ENCODE results near the gene SLC26A11. TPM values are rescaled to one million over a fixed set of nuclear protein-coding genes. Genes with fewer than 3 reads are reported as not detected.

Gene SLC26A11
- total RNA-seq, 1 experiment from 2014 or later = 37.1 TPM

GRCh38 chr17:80201446-80201845 is 18.8 kb upstream of the SLC26A11 start:
- H3K36me3 ChIP-seq (ENCODE audit: control insufficient read depth, insufficient read depth, low read length) = no peaks in the 10 kb centered on the region
- intact Hi-C loops (cut with micrococcal nuclease; ENCODE audit: unreplicated experiment) = no loop called here
- H3K4me3 ChIP-seq (ENCODE audit: low read depth, low read length) = no peak overlapping the region
- no peaks in the 10 kb centered on the region for H3K4me1 Mint-ChIP-seq (ENCODE audit: low read depth, unreplicated experiment)
- no peaks in the 10 kb centered on the region for H3K4me1 ChIP-seq
- ChIA-PET CTCF (no interaction called here), POLR2A (no interaction called here)
- no TSS peak for BruUV-seq (replicated peaks)
- no peak overlapping the region for H3K27ac Mint-ChIP-seq (ENCODE audit: unreplicated experiment)
- H3K27me3 ChIP-seq (replicated peaks; ENCODE audit: control insufficient read depth, insufficient read depth, low read length) = no peaks in the 10 kb centered on the region
- DNase-seq = no peak
- peaks cover 12% of the 10 kb centered on the region for H3K36me3 Mint-ChIP-seq (ENCODE audit: insufficient read depth, unreplicated experiment)
- H3K4me3 Mint-ChIP-seq (ENCODE audit: unreplicated experiment) = no peak overlapping the region
- H3K9me3 Mint-ChIP-seq (ENCODE audit: unreplicated experiment) = no peaks in the 10 kb centered on the region
- TF ChIP-seq CTCF (IDR thresholded peaks at IDR 0.05; ENCODE audit: insufficient read depth in 1 of 2, low read depth in 1 of 2, low read length in 1 of 2, severe bottlenecking in 1 of 2, unreplicated experiment in 1 of 2) = no peak
- no peaks in the 10 kb centered on the region for H3K9me3 ChIP-seq
- no peaks in the 10 kb centered on the region for H3K27me3 Mint-ChIP-seq (ENCODE audit: insufficient read depth, unreplicated experiment)

GRCh38 chr17:80202197-80202596 is 18.0 kb upstream of the SLC26A11 start:
- Histone ChIP-seq H3K9me3 (no peaks in the 10 kb centered on the region), H3K27me3 (replicated peaks; ENCODE audit: control insufficient read depth, insufficient read depth, low read length) (no peaks in the 10 kb centered on the region), H3K4me3 (ENCODE audit: low read depth, low read length) (no peak overlapping the region), H3K4me1 (no peaks in the 10 kb centered on the region), H3K36me3 (ENCODE audit: control insufficient read depth, insufficient read depth, low read length) (no peaks in the 10 kb centered on the region)
- Mint-ChIP-seq H3K4me1 (ENCODE audit: low read depth, unreplicated experiment) (no peaks in the 10 kb centered on the region), H3K9me3 (ENCODE audit: unreplicated experiment) (no peaks in the 10 kb centered on the region), H3K27me3 (ENCODE audit: insufficient read depth, unreplicated experiment) (no peaks in the 10 kb centered on the region), H3K4me3 (ENCODE audit: unreplicated experiment) (no peak overlapping the region), H3K27ac (ENCODE audit: unreplicated experiment) (no peak overlapping the region), H3K36me3 (ENCODE audit: insufficient read depth, unreplicated experiment) (peaks cover 15% of the 10 kb centered on the region)
- ChIA-PET CTCF (no interaction called here), POLR2A (no interaction called here)
- BruUV-seq (replicated peaks) = no TSS peak
- intact Hi-C loops (cut with micrococcal nuclease; ENCODE audit: unreplicated experiment) = no loop called here
- no peak for TF ChIP-seq CTCF (IDR thresholded peaks at IDR 0.05; ENCODE audit: insufficient read depth in 1 of 2, low read depth in 1 of 2, low read length in 1 of 2, severe bottlenecking in 1 of 2, unreplicated experiment in 1 of 2)
- DNase-seq = no peak

GRCh38 chr17:80203471-80203963 is 16.7 kb upstream of the SLC26A11 start:
- BruUV-seq (replicated peaks) = no TSS peak
- Histone ChIP-seq H3K4me3 (ENCODE audit: low read depth, low read length) (no peak overlapping the region), H3K27me3 (replicated peaks; ENCODE audit: control insufficient read depth, insufficient read depth, low read length) (no peaks in the 10 kb centered on the region), H3K9me3 (no peaks in the 10 kb centered on the region), H3K36me3 (ENCODE audit: control insufficient read depth, insufficient read depth, low read length) (no peaks in the 10 kb centered on the region), H3K4me1 (no peaks in the 10 kb centered on the region)
- Mint-ChIP-seq H3K9me3 (ENCODE audit: unreplicated experiment) (no peaks in the 10 kb centered on the region), H3K36me3 (ENCODE audit: insufficient read depth, unreplicated experiment) (peaks cover 12% of the 10 kb centered on the region), H3K27ac (ENCODE audit: unreplicated experiment) (no peak overlapping the region), H3K4me1 (ENCODE audit: low read depth, unreplicated experiment) (no peaks in the 10 kb centered on the region), H3K27me3 (ENCODE audit: insufficient read depth, unreplicated experiment) (no peaks in the 10 kb centered on the region), H3K4me3 (ENCODE audit: unreplicated experiment) (no peak overlapping the region)
- ChIA-PET CTCF (no interaction called here), POLR2A (no interaction called here)
- intact Hi-C loops (cut with micrococcal nuclease; ENCODE audit: unreplicated experiment) = no loop called here
- TF ChIP-seq CTCF (IDR thresholded peaks at IDR 0.05; ENCODE audit: insufficient read depth in 1 of 2, low read depth in 1 of 2, low read length in 1 of 2, severe bottlenecking in 1 of 2, unreplicated experiment in 1 of 2) = no peak
- no peak for DNase-seq

Measured in Caco-2 (cell line).